HTR-8/SVneo (cell line): ENCODE data around the gene PRKAG2.

Experiments
- DNase-seq: peaks from one replicate; pipeline ENCODE4 v3.0.0; 2011; ENCODE audit warnings: low spot score, mixed read lengths; ENCODE audit not compliant: insufficient read length
- FAIRE-seq: peaks from 2 replicates; lab custom pipeline; 2011; peaks lifted over from hg19 to GRCh38; lab: Jason Lieb, UNC

PRKAG2 gene

DNA sequence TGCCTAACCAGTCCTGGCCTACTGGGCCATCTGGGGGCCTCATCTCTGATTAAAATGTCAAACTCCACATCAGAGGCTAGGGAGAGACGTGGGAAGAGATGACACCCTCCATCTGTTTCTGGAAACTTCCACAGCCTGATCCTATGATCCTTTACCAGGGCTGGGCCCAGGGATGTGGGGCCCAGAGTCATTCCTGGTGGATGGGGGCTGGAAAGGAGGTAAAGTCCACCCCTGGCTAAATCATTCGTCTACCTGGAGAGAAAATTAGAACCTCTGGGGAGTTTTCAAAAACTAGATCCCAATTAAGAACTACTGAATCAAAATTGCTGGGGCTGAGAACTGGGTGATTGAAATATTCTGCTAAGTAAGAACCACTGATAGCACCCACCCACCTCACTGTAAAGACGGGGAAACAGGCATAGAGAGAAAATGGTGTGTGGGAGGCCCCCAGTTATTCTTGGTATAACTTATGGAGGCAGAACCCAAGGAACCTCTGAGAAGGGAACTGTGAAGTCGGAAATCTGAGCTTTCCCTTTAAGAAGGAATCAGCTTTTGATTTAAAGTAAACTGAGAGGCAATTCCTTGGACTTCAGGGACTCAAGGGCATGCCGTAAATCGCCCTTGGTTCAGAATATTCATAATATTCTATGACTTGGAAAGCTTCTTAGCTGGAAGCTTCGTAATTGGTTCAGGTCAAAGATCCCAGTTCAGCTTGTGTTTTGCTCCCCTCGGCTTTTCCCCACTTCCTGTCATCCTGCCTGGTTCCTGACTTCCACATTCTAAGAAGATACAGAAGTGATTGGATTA is 53.1 kb downstream of the PRKAG2 start:
- no peak for DNase-seq
- no peak for FAIRE-seq

GRCh38 chr7:151822541-151823181 is 54.3 kb downstream of the PRKAG2 start:
- FAIRE-seq (no peak), DNase-seq (no peak)

DNA sequence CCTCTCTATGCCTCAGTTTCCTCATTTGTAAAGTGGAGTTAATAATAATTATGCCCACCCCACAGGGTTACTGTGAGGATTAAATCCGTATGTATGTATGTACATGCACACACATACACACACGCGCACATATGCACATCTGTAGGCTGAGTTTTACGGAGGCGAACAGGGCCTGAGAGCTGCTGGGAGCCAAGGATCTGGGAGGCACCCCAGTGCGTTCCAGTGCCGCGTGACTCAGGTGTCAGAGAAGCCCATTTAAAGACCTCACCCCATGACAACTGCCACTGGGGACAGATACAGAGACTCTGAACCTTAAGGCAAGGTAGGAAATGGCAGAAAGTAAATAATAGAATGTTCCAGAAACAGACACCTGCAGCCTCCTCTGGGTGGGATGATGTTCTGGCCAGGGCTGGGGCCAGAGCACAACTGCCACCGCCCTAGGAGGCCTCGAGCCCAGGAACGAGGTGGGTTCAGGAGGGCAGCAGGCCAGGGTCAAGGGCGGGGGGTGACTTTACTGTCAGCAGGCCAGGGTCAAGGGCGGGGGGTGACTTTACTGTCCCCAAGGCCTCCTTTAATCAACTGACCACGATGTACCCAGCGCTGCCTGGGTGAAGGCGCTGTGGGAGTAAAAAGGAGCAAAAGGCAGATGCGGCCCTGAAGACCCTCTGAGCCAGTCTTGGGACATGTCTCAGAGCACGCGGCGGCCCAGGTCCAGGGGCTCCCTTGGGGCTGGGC is 54.9 kb downstream of the PRKAG2 start:
- FAIRE-seq (no peak), DNase-seq (no peak)

- DNase-seq (no peak), FAIRE-seq (no peak)
These were observed 55.7 kb downstream of the PRKAG2 start for GRCh38 chr7:151821226-151821625.

- FAIRE-seq (no peak), DNase-seq (no peak)
These were observed 56.3 kb downstream of the PRKAG2 start for GRCh38 chr7:151820491-151821105.

GRCh38 chr7:151819866-151820265 is 57.0 kb downstream of the PRKAG2 start:
- no peak for FAIRE-seq

DNA sequence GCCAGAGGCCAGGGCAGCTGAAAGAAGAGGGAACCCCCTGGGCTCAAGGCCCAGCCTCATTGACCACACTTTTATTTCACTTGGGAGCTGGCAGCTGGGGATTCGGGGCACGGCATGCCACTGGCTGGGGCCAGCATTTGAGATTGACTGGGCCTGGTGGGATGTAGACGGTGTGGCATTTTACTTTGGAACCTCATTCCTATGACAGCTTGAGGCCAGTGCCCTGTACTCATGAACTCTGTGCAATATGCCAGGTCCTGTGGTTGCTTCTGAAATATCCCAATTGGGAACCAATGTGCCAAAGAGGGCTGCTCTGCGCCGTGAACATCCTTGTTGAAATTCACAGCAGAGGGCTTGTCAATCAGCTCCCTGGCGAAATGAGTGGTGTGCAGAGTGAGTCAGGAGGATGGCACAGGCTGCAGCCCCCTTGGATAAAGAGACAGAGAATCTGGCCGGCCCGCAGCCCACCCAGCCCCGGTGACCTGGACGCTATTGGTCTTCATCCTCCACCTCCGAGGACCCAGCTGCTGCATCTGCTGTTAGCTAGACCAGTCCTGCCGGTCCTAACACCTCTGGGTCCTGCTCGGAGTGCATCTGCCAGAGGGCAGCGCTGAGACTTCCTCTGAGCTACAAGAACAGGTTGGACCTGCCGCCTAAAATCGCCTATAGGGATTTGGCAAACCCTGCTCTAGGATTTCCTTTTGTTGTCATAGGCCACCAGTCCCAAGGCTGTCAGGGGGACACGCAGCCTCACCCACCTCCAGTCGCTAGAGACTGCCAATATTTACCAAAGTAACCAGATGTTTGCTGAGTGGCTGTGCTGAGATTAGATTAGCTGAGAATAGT is 58.0 kb downstream of the PRKAG2 start:
- DNase-seq (no peak), FAIRE-seq (no peak)

More at GRCh38 chr7:151819866-151820265, 57.0 kb downstream of the PRKAG2 start:
- DNase-seq: no peak

- FAIRE-seq (no peak), DNase-seq (no peak)
These were observed 58.8 kb downstream of the PRKAG2 start for GRCh38 chr7:151817981-151818673.

GRCh38 chr7:151817315-151817690 is 59.6 kb downstream of the PRKAG2 start:
- FAIRE-seq (no peak), DNase-seq (no peak)

GRCh38 chr7:151816562-151817314 is 60.2 kb downstream of the PRKAG2 start:
- no peak for FAIRE-seq

DNA sequence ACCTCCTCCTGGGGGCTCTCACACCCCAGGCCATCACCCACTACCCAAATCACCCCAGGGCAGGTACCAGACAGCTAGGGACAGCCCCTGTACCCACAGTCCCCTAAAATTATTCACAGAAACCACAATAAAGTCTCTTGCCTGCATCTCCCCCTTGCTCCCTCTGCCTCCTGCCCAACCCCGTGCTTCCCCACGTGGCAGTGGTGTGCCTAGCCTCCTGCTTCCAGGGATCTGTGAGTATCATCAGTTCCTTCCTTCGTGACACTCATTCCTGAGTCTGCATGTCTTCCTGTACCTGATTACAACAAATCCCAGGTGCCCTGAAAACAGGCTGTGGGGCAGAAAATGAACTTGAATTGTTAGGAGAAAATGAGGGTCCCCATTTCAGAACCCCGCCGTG is 61.5 kb downstream of the PRKAG2 start:
- DNase-seq (no peak), FAIRE-seq (no peak)

More at GRCh38 chr7:151816562-151817314, 60.2 kb downstream of the PRKAG2 start:
- no peak for DNase-seq

GRCh38 chr7:151814400-151815009 is 62.4 kb downstream of the PRKAG2 start:
- FAIRE-seq (no peak), DNase-seq (no peak)

- FAIRE-seq (no peak), DNase-seq (no peak)
These were observed 62.9 kb downstream of the PRKAG2 start for GRCh38 chr7:151813997-151814396.

DNA sequence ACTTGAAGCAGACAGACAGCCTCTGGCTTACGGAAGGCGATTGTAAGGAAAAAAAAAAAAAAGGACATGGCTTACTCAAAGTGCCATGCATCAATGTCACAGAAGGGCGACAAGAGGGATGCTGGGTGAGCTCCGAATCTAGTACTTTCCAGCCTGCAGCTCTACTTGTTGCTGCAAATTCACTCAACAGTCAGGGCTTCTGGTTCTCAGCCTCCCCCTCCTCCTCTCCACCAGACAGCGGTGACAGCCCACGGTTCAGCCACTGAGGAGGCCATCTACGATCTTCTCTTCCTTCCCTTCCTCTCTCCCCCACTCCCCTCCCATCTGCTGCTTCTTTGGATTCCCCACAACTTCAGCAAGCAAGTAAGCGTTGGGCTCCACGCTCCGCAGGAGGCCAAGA is 63.5 kb downstream of the PRKAG2 start:
- no peak for FAIRE-seq
- DNase-seq: no peak

DNA sequence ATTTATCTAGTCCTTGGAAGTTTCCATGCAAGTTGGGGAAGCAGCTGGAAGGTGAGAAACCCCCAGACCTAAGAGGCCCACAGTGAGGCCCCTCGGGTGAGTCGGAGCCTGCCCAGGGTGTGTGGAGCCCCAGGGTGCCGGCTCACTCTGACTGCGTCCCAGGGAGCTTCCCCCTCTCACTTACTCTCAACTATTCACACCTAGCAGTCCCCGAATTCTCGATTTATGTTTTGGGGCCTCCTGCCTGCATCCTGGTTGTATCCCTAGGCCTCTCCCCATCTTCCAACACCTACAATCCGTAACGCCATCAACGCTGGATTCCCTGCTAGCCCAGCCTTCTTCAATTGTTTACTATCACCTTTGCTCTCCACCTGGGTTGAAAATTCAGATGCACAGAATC is 63.9 kb downstream of the PRKAG2 start:
- DNase-seq (no peak), FAIRE-seq (no peak)

DNA sequence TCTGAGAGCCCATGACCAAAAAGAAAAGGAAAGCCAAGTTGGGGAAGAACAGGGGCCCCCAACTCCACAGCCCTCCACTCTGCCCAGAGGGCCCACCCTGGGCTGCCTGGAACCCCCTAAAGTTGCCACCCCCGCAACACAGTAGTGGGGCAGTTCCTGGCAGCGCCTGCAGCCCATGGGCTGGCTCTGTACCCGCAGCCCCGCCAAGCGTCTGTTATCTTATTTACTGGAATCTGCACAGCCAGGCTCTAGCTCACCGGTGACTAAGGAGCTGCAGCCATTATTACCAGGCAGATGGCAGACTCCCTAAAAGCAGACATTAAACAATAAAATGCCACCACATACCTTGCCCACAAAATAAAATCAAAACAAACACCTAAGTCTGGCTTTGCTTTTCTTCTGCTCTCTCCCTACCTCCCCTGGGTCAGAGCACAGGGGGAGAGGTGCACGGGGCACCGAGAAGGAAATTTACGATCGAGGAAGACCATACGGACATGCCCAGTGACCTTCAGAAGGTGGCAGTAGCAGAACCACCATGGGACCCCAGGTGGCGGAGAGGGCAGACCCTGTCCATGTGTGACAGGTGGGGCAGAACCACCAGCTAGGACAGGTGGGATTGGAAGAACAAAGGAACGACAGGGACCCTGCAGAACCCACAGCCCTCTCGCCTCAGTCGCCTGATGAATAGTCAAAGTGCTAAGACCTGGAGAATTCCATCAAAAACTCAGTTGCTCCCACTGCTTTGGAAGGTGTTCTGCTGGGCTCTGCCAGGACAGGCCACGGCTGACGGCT is 66.3 kb downstream of the PRKAG2 start:
- FAIRE-seq (no peak), DNase-seq (no peak)

GRCh38 chr7:151809864-151810170 is 67.1 kb downstream of the PRKAG2 start:
- DNase-seq (no peak), FAIRE-seq (no peak)
